Measurements from ENCODE around the gene L2HGDH.
"Not testable (repeated sequence)": the region's sequence is repeated elsewhere in the genome, so short reads cannot be mapped to it uniquely, and the experiment has no call there.

The L2HGDH gene

GRCh38 chr14:50311972-50312733 is at the start of gene L2HGDH, which contains the start of gene DMAC2L:
Gene L2HGDH (minus strand): TSS chr14:50312229. CDS start chr14:50312150, 79 bp downstream.
Gene DMAC2L (plus strand): TSS chr14:50312324. CDS start chr14:50321488, 9,164 bp downstream.
- DNase-seq: peak; percentile 96

- DNase-seq: no peak
Measured at GRCh38 chr14:50360851-50361250, 48.8 kb upstream of the L2HGDH start.

GRCh38 chr14:50360093-50360492 is 48.1 kb upstream of the L2HGDH start:
- no peak for DNase-seq

- DNase-seq: no peak
Measured at GRCh38 chr14:50359631-50360030, 47.6 kb upstream of the L2HGDH start.

- no peak for DNase-seq
Measured at GRCh38 chr14:50357753-50358395, 45.8 kb upstream of the L2HGDH start.

GRCh38 chr14:50357124-50357523 is 45.1 kb upstream of the L2HGDH start:
- no peak for DNase-seq

GRCh38 chr14:50356283-50356682 is 44.3 kb upstream of the L2HGDH start:
- not testable (repeated sequence) for DNase-seq

- no peak for DNase-seq
Measured at GRCh38 chr14:50355692-50356091, 43.7 kb upstream of the L2HGDH start.

- DNase-seq: no peak
Measured at GRCh38 chr14:50354527-50354926, 42.5 kb upstream of the L2HGDH start.

GRCh38 chr14:50353126-50353525 is 41.1 kb upstream of the L2HGDH start:
- no peak for DNase-seq

GRCh38 chr14:50352584-50352983 is 40.6 kb upstream of the L2HGDH start:
- DNase-seq: no peak

GRCh38 chr14:50350975-50351374 is 38.9 kb upstream of the L2HGDH start:
- no peak for DNase-seq

GRCh38 chr14:50348933-50349332 is 36.9 kb upstream of the L2HGDH start:
- no peak for DNase-seq

GRCh38 chr14:50347521-50347920 is 35.5 kb upstream of the L2HGDH start:
- DNase-seq: no peak

GRCh38 chr14:50345846-50346422 is 33.9 kb upstream of the L2HGDH start:
- DNase-seq: no peak

- no peak for DNase-seq
Measured at GRCh38 chr14:50344876-50345563, 33.0 kb upstream of the L2HGDH start.

GRCh38 chr14:50344116-50344775 is 32.2 kb upstream of the L2HGDH start:
- no peak for DNase-seq

- DNase-seq: no peak
Measured at GRCh38 chr14:50343434-50343833, 31.4 kb upstream of the L2HGDH start.

GRCh38 chr14:50342221-50343078 is 30.4 kb upstream of the L2HGDH start:
- DNase-seq: peak; percentile 4

- DNase-seq: no peak
Measured at GRCh38 chr14:50340963-50341362, 28.9 kb upstream of the L2HGDH start.

GRCh38 chr14:50340045-50340444 is 28.0 kb upstream of the L2HGDH start:
- no peak for DNase-seq

Data from NCI-H526 treated with DMSO at 0.1 percent for 48 hours (cell line).